GM19324 (cell line): ENCODE results near the gene TATDN2.
"Not testable (repeated sequence)": the region's sequence is repeated elsewhere in the genome, so short reads cannot be mapped to it uniquely, and the experiment has no call there.

Experiments
- ATAC-seq: cut with Tn5 transposase; IDR thresholded peaks from one replicate; pipeline ENCODE4 v1.9.1; 2021; ENCODE audit warnings: mild to moderate bottlenecking, moderate library complexity; ENCODE audit not compliant: unreplicated experiment, low FRiP score

TATDN2 gene

DNA sequence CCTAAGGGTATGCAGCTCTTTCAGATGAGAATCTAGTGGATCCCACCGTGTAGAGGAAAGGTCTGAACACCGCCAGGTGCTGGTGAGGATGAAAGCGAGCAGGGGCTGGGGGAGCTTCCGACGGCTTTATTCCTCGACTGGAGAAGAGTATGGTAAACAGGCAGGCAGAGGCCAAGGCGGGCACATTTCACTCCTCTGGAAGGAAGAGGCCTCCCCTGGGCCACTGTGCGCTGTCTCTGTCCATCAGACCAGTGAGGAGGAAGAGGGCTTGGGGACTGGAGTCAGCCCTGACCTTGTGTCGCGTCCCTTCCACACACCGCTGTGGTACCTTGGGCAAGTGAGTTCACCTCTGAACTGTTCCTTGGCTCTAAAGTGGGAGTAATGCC lies 40.3 kb downstream of the TATDN2 start:
- no peak for ATAC-seq

DNA sequence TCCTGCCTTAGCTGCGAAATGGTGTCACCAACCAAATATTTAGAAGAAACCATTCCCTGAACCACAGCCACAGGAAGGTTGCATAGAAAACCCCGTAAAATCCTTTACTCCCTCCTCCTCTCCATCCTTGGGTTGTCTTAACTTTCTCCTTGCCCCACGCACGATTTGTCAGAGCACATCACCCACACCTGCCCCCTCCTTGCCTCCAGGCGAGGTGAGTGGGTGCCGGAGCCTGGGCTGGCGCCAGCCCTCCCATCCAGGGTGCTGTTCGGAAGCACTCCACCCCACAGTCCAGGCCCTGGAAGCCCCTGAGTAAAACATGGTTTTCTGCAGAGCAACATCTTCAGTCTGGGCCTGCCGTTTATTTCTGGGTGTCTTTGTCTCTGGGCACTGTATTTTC lies 40.8 kb downstream of the TATDN2 start:
- no peak for ATAC-seq

DNA sequence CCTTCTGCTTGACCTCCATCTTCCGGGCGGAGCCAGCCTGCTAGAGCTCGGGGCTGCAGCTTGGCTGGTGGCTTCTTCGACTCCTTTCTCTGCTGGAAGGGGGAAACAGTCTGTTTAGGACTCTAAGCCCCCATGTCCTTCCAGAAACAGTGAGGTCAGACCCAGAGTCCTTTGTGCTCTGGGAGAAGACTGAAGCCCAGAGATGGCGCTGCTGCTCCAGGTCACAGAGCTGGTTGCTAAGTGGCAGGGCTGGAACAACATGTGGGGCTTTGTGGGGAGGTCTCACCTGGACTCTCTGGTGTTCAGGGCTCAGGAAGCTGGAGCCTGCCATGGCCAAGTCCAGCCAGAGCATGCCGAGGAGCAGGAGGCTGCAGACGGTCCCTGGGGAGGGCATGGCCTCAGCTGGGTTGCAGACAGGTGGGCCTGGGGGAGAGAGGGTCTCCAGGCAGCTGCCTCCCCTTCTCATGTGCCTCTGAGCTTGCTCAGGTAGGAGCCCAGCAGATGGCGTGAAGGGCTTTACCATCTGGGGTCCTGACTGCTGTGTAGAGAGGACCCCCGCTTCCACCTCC lies 41.6 kb downstream of the TATDN2 start:
- no peak for ATAC-seq

DNA sequence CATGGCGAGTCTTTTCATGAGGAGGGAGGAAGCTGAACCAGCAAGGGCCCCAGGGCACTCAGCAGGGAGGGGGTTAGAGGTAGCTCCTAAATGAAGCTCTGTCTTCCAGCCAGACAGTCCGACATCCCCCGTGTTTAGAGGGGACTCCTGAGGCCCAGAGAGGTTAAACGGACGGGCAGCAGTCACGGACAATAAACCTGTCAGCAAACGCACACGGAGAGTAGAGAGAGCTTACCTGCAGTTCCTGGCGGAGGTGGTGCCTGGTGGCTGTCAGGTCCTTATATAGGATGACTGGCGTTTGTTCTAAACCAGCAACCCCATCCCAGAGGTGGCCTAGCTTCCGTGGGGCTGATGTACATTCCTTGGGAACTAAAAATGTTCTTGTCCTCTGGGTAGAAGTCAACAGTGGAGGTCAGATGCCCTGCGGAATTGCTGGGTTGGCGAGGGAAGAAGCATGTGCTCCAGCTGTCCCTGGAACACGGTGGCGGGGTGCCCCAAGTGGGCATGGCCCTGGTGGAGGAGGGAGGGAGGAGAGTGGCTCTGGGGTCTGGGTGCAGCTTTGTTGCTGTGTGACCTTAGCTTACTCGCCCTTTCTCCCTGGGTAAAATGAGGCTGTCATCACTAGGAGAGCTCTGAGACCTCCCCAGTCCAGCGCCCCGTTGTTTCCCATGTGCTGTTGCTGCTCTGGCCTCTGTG lies 42.4 kb downstream of the TATDN2 start:
- no peak for ATAC-seq

DNA sequence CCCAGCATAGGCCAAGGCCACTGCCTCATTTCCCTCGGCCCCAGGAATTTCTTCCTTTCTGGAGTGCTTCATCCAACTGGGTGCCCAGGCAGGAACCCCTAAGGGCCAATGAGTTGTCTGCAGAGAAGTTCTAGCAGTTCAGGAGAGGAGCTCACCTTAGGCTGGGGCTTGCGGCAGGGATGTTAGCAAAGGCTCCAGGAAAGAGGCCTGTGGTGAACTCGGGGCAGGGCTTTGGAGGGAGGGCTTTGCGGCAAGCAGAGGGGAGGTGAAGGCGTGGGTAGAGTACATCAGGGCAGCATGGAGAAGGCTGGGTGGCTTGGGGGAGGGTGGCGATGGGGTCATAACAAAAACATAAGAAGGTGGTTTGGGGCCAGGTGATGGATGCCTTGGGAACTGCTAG lies 43.4 kb downstream of the TATDN2 start:
- no peak for ATAC-seq

DNA sequence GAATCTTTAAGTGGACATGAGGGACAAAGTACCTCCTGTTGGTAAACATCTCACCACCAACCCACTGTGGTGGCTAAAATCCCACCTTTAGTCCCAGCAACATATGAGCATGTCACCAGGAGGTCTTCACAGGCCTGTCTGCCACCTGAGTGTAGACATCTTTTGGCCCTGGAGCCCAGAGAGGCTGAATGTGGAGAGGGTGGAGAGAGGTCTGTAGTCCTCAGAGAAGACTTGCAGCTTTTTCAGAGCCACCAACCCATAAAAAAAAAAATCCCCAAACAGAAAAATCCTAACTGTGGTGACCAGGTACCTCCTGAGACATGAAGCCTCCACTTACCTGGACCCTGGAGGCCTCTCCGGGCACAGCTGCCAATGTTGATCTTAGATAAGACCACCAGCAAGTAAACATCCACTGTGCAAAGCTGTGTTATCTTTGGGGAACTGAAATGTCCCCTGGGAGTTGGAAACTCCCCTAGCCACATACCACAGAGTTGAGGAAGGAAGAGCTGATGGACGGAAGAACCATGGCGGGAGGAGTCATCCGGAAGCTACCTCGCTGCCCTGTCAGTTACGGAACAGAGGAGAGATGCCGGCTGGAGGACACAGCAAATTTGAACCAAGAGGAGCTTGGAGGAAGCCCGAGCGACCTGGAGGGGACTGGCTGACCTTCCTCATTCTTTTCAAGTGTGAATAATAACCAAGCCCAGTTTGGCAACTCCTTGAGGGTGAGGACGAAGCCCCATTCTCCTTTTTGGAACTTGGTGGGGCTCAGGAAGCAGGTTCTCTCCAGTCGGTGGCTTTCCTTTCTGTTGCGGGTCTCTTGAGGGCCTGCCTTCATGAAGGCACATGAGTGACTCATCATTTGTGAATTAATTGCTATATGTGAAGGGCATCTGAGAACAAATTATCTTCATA lies 44.5 kb downstream of the TATDN2 start, which contains the start of gene GHRL:
Gene GHRL (minus strand): TSS at position 443 of the 915 bp plus-strand sequence. CDS start 2,767 bp downstream, outside the sequence.
- ATAC-seq, result no peak

DNA sequence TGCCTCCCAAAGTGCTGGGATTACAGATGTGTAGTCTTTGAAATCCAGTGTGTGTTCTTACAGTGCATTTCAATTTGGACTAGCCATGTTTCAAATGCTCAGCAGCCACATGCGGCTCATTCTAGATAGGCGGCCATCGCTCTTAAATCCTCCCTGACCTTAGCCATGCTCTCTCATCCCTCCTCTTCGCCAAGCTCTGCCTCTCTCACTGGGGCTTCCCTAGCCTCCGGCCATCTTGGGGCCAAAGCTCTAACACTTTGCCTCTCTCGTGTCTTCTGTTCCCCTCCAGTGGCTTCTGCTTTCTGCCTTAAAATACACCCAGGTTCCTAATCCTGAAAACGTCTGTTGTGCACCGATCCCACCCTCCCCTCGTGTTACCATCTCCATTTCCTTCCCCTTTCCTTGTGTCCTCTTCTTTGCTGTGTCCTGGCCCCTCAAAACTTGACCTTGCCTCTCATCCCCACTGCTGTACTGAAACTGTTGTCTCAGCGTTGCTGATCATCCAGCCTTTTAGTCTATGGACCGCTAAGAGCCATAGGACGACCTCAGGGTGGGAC lies 45.8 kb downstream of the TATDN2 start:
- ATAC-seq, result no peak

DNA sequence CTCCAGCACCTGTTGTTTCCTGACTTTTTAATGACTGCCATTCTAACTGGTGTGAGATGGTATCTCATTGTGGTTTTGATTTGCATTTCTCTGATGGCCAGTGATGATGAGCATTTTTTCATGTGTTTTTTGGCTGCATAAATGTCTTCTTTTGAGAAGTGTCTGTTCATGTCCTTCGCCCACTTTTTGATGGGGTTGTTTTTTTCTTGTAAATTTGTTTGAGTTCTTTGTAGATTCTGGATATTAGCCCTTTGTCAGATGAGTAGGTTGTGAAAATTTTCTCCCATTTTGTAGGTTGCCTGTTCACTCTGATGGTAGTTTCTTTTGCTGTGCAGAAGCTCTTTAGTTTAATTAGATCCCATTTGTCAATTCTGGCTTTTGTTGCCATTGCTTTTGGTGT lies 49.8 kb downstream of the TATDN2 start:
- not testable (repeated sequence) for ATAC-seq

DNA sequence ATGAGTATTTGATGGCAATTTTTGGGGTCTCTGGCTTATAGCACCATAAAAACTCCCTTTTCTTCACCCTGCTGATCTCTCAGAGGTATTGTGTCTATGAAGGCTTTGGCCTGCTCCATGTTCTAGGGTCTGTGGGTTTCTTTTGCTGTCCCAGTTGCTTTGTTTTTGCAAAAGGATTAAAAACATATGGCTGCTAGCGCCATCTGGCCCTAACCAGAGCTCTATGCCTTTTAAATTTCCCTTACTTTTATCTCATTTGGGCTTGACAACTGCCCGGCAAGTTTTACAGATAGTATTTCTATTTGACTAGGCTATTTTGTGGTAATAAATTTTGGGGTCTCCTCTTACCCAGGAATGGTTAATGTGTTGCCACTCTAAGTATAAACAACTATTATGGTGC lies 50.9 kb downstream of the TATDN2 start:
- ATAC-seq, result no peak

DNA sequence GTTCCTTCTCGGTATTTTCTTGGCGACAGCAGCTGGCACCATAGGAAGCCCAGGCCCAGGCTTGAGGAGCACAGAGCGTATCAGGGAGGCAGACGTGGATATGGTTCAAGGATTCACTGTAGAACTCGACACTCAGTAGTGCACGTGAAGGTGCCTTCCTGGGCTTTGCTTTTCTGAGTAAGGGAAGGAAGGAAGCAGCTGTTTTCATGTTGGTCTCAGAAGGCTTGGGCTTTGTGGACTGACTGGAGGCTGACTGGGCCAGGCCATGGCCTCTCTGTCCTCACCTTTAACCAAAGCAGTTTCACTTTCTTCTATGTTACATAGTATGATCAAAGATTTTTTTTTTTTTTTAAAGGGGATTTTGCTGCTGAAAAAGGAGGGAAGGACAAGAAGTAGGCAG lies 51.4 kb downstream of the TATDN2 start:
- peak; percentile 67 for ATAC-seq

DNA sequence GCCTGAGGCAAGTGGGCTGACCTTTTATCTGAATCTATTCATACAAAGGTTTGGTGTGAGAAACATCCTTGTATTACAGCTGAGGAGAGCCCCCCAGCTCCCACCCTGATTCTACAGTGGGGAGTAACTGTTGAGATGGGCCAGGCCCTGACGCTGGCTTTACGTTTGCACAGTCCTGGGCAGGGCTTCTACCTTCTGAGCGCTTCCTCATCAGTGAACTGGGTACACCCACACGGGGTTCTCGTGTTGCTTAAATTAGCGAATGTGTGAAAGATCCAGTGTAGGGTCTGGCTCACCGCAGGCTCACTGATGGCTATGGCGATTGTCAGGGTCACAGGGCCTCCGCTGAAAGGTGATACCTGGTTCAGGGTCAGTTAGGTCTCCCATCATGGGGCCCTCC lies 51.8 kb downstream of the TATDN2 start:
- no peak for ATAC-seq

DNA sequence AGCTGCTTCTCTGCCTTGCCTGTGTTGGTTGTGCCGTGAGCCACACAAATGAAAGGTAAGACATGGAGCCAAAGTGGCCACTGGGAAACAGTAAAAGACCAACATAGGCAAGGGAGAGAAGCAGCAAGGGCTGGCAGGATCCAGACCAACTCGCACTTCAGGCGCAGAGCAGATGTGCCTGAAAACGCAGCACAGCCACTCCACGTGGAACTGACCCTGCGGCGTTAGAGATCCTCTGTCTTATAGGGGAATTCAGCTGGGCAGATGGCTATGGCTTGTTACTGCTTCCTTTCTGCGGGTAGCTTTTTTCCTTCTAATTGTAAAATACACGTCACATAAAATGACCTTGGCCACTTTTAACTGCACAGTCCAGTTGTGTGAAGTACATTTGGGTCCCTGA lies 54.8 kb downstream of the TATDN2 start:
- no peak for ATAC-seq

DNA sequence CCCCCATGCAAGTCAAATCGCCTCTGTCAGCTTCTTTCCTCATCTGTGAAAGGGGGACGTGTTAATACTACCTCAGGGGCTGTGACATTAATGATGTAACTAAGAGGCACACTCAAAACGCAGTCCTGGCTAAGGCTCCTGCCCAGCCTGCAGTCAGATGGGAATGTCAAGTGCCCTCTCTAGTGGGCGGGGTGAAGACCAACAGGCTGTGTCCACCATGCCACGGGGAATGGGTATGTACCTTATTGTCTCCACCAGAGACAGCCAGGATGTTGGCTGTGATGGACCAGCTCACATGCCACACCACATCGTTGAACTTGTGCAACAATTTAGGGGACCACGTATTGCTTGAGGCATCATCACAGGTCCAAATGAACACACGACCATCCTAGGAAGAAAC lies 55.5 kb downstream of the TATDN2 start:
- ATAC-seq, result no peak

DNA sequence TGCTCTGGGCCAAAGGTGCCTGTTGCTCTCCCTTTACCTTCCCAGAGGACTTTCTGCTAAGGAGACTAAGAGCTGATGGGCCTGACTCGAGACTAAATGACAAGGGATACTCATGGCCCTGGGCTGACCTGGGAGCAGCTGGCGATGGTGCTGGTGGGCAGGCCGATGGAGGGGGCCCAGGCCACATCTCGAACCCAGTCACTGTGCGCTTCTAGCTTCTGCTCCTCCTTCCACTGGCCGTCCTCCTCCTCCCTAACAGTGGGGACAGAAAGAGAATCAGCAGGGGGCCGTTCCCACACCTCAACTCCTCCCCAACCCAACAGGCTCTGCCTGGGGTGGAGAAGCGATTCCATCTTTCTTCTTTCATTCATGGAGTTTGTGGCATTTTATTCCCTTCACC lies 56.6 kb downstream of the TATDN2 start:
- no peak for ATAC-seq

DNA sequence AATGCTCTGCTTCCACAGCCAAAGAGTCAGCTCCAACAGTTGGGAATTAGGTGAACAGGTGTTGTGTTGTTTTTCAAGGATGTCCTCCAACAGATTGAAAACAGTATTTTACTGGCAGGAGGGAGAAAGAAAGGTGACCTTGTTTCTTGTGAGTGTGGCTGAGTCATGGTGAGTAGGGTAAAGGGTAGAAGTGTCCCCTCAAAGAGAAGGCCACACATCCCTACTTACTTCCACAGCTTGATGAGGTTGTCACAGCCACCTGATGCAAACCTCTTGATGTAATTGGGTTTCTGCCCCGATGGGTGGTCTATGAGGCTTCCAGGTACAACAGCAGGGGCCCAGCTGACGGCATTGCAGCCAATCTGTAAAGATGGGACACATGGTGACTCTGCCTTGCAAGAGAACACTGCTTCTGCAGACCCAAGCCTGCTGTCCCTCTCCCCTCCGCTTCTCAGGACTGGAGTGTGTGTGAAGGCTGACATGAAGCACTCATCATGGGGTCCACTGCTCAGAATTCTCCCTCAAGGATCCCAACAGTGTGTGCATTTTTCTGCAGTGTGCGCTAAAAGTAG lies 57.2 kb downstream of the TATDN2 start:
- ATAC-seq, result no peak

DNA sequence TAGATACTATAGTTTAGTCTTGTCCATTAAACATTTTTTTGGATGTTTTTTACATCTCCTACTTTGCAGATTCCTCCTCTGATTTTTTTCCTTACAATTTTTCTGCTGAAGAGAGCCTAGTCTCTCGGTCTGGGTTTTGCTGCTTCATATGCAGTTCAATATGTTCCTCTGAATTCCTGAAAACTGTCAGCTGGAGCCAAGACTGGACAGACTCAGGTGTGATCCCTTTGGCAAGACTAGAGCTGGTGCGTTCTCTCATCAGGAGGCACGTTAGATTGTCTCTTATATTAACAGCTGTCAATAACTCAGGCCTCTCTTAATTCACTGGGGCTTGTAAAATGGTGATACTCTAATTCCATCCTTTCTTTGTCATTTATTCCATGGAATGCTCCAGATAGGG lies 57.9 kb downstream of the TATDN2 start:
- ATAC-seq, result no peak

DNA sequence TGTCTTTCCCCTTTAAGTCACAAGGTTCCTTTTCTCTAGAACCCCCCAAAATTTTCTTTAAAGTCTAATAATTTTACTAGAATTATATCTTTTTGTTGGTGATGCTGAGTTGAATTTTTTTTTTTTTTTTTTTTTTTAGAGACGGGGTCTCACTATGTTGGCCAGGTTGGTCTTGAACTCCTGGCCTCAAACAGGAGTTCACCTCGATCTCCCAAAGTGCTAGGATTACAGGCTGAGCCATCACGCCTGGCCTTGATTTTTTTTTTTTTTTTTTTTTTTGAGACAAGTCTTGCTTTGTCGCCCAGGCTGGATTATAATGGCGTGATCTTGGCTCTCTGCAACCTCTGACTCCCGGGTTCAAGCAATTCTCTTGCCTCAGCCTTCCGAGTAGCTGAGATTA lies 60.4 kb downstream of the TATDN2 start:
- no peak for ATAC-seq

DNA sequence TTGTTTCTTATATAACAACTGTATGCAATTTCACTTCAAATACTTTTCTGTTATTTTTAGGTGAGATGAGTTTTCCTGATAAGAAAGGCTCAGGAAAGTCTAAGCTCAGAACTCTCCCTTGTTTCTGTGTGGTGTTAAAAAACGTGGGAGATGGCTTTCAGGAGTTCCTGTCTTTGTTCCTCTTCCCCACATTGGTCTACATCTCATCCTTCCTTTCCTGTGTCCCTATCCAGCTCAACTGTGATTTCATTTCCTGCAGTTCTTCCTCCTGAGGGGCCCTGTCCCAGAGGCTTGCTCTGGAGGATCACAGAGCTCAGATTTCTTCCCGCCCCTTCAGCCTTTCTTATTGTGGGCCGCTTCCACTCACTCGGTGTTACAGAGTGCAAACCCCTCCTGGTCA lies 61.5 kb downstream of the TATDN2 start:
- no peak for ATAC-seq

DNA sequence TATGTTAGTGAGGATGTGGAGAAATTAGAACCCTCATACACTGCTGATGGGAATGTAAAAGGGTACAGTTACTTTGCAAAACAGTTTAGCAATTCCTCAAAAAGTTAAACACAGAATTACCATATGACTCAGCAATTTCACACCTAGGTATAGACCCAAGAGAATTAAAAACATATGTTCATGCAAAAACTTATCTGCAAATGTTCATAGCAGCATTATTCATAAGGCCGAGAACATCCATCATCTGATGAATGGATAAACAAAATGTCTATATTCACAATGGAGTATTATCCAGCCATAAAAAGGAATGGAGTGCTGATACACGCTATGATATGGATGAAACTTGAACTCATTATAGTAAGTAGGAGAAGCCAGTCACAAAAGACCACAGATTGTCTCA lies 62.3 kb downstream of the TATDN2 start:
- ATAC-seq, result no peak

DNA sequence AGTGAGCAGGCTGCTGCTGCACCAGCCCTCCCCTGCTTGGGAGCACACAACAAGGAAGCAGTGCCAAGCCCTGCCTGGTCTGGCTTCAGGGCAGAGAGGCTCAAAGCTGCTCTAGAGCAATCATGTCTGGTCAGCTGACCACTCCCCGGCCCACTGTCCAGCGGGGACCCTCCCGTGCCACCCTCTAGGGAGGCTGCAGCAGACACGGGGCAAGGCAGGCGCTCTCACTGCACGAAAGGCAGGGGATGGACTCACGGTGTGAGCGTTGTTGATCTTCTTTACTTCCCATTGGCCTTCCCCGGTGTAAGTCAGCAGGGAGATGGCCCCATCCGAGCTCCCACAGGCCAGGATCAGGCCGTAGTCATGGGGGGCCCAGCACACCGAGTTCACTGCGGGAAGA lies 63.5 kb downstream of the TATDN2 start:
- no peak for ATAC-seq

DNA sequence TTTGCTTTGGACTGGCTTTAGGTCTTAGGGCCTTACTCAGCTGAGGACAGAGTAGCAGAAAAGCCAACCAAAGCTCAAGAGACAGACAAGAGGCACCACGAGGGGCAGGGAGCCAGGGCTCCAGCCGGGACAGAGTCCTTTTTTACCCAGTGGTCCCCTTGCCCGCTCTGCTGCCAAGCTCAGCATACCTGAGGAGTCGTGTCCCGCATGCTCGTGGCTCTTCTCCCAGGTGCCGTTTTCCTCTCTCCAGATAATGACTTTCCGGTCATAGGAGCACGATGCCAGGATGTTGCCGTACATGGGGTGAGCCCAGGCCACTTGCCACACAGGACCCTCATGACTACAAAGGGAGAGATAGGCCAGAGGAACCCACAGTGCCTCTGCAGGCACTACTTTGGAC lies 64.1 kb downstream of the TATDN2 start:
- ATAC-seq, result no peak
